ENCODE measurements around the gene DDX49. TPM values are rescaled to one million over a fixed set of nuclear protein-coding genes. Genes with fewer than 3 reads are reported as not detected.

Gene DDX49
- polyA plus RNA-seq, 1 of the 3 experiments (the other 2 are of a cell fraction) = 86.8 TPM

- POLR2A ChIA-PET = interaction anchor here (0.7 to 2.1 kb wide), 3 partner anchors 9 to 21 kb away, joined by 3 to 6 read pairs (median 3); partner anchors contain the start of genes COPE and DDX49
These were observed 21.4 kb upstream of the DDX49 start for GRCh38 chr19:18898081-18898606.

GRCh38 chr19:18898607-18899408 lies 20.7 kb upstream of the DDX49 start:
- no peak overlapping the region for H2AFZ ChIP-seq (ENCODE audit: low read depth)
- H4K20me1 ChIP-seq (ENCODE audit: insufficient read depth) = no peaks in the 10 kb centered on the region
- POLR2A ChIA-PET = interaction anchor here (0.7 to 2.1 kb wide), 2 partner anchors 8 to 21 kb away, joined by 3 to 6 read pairs; partner anchors contain the start of genes COPE and DDX49
- no peak overlapping the region for H3K9ac ChIP-seq
- TF ChIP-seq ELF1 (IDR thresholded peaks at IDR 0.05) (no peak), USF1 (IDR thresholded peaks at IDR 0.05; ENCODE audit: borderline replicate concordance, low read depth) (no peak), RCOR1 (IDR thresholded peaks at IDR 0.05; ENCODE audit: low read length) (no peak), TAF1 (IDR thresholded peaks at IDR 0.05; ENCODE audit: borderline replicate concordance, low read depth, low read length) (no peak), EZH2phosphoT487 (IDR thresholded peaks at IDR 0.05; ENCODE audit: borderline replicate concordance, low read depth) (no peak), RFX5 (IDR thresholded peaks at IDR 0.05; ENCODE audit: low read length) (no peak), EP300 (IDR thresholded peaks at IDR 0.05; ENCODE audit: borderline replicate concordance in 1 of 2, low read depth in 1 of 2, low read length in 1 of 2) (no peak), TEAD4 (IDR thresholded peaks at IDR 0.05; ENCODE audit: borderline replicate concordance, insufficient read depth) (no peak), CHD2 (IDR thresholded peaks at IDR 0.05; ENCODE audit: low read length, partially characterized antibody) (no peak), FOSL2 (IDR thresholded peaks at IDR 0.05; ENCODE audit: borderline replicate concordance, low read depth) (no peak), NRF1 (IDR thresholded peaks at IDR 0.05; ENCODE audit: low read depth, low read length) (no peak), REST (IDR thresholded peaks at IDR 0.05; ENCODE audit: low read depth, low read length) (no peak), GABPA (IDR thresholded peaks at IDR 0.05; ENCODE audit: low read depth) (no peak), CTCF (IDR thresholded peaks at IDR 0.05) (no peak), JUND (IDR thresholded peaks at IDR 0.05) (no peak)
- no peaks in the 10 kb centered on the region for H3K9me2 ChIP-seq
- peaks cover 0 to 20% of the 10 kb centered on the region in 2 experiments; a peak in 1 of 4 replicates for H3K4me1 ChIP-seq (ENCODE audit: control insufficient read depth in 1 of 2, insufficient read depth in 2 of 2, low read depth in 1 of 2, low read length in 1 of 2)
- no peaks in the 10 kb centered on the region for H3K79me2 ChIP-seq (ENCODE audit: insufficient read depth)
- H3F3A ChIP-seq (replicated peaks; ENCODE audit: insufficient read depth) = peaks cover 9% of the 10 kb centered on the region
- H3K4me3 ChIP-seq (ENCODE audit: low read depth in 2 of 2, low read length in 1 of 2) = no peak overlapping the region
- no peaks in the 10 kb centered on the region for H3K27me3 ChIP-seq (ENCODE audit: insufficient read depth)
- no peaks in the 10 kb centered on the region for H3K9me3 ChIP-seq
- no peak overlapping the region for H3K4me2 ChIP-seq
- WGBS (ENCODE audit: low lambda C conversion rate) = 85% methylated on average over 12 of the region's 18 CpGs
- H3K36me3 ChIP-seq (replicated peaks in 1 of 2; ENCODE audit: control insufficient read depth in 1 of 2, insufficient read depth in 2 of 2, low read length in 1 of 2) = peaks cover 0 to 27% of the 10 kb centered on the region in 2 experiments
- H3K27ac ChIP-seq (ENCODE audit: low read depth in 2 of 2, low read length in 1 of 2) = no peak overlapping the region
- DNase-seq = no peak
- CTCF ChIA-PET = interaction anchor here (1.1 to 6.3 kb wide), 4 partner anchors 20 to 448 kb away, joined by 3 to 76 read pairs (median 6); partner anchors contain the start of genes COPE and DDX49

More at GRCh38 chr19:18898081-18898606, 21.4 kb upstream of the DDX49 start:
- H3K9me3 ChIP-seq = no peaks in the 10 kb centered on the region
- peak; percentile 69 for DNase-seq
- H3K36me3 ChIP-seq (replicated peaks in 1 of 2; ENCODE audit: control insufficient read depth in 1 of 2, insufficient read depth in 2 of 2, low read length in 1 of 2) = peaks cover 0 to 22% of the 10 kb centered on the region in 2 experiments
- no peak overlapping the region for H3K9ac ChIP-seq
- peaks cover 9% of the 10 kb centered on the region for H3F3A ChIP-seq (replicated peaks; ENCODE audit: insufficient read depth)
- no peak overlapping the region for H3K4me2 ChIP-seq
- WGBS (ENCODE audit: low lambda C conversion rate) = 61% methylated on average over 7 of the region's 18 CpGs
- peaks cover 0 to 24% of the 10 kb centered on the region in 2 experiments; a peak in 1 of 4 replicates for H3K4me1 ChIP-seq (ENCODE audit: control insufficient read depth in 1 of 2, insufficient read depth in 2 of 2, low read depth in 1 of 2, low read length in 1 of 2)
- no peaks in the 10 kb centered on the region for H3K27me3 ChIP-seq (ENCODE audit: insufficient read depth)
- H3K27ac ChIP-seq (ENCODE audit: low read depth in 2 of 2, low read length in 1 of 2) = no peak overlapping the region
- no peaks in the 10 kb centered on the region for H3K9me2 ChIP-seq
- no peaks in the 10 kb centered on the region for H3K79me2 ChIP-seq (ENCODE audit: insufficient read depth)
- TF ChIP-seq GATA2 (CRISPR knock-in tag; IDR thresholded peaks at IDR 0.05) (peak; percentile 28; the same call in 1 of the 2 replicates), ELF1 (IDR thresholded peaks at IDR 0.05) (no peak)
- CTCF ChIA-PET = interaction anchor here (1.1 to 6.3 kb wide), 5 partner anchors 21 to 447 kb away, joined by 3 to 76 read pairs (median 5); partner anchors contain the start of genes COPE and DDX49
- H3K4me3 ChIP-seq (ENCODE audit: low read depth in 2 of 2, low read length in 1 of 2) = no peak overlapping the region
- no peak overlapping the region for H2AFZ ChIP-seq (ENCODE audit: low read depth)
- no peaks in the 10 kb centered on the region for H4K20me1 ChIP-seq (ENCODE audit: insufficient read depth)
